Lung microvascular endothelial cell (primary cell): ENCODE measurements around the gene OR7G1. TPM values are rescaled to one million over a fixed set of nuclear protein-coding genes. Genes with fewer than 3 reads are reported as not detected.
"Not testable (repeated sequence)": the region's sequence is repeated elsewhere in the genome, so short reads cannot be mapped to it uniquely, and the experiment has no call there.

Source experiments
- DNase-seq, 2 donors: peaks; one replicate each; pipeline versions ENCODE4 v3.0.0 to v3.0.0-alpha.2; 2010; ENCODE audit warnings: low read depth in 2 of 2
- total RNA-seq: library from RNA; depleted of rRNA; stranded (reverse); fragments of >200 nt; gene quantifications from 2 replicates; pipeline ENCODE4 v1.2.1, GENCODE V29; 2014

Gene OR7G1
- total RNA-seq, 1 donor from 2014 or later: not detected

GRCh38 chr19:9078651-9079050 lies 36.9 kb downstream of the OR7G1 start:
- no peak for DNase-seq

- no peak for DNase-seq
Measured at GRCh38 chr19:9076901-9077300, 38.7 kb downstream of the OR7G1 start.

GRCh38 chr19:9075064-9075949 lies 40.3 kb downstream of the OR7G1 start:
- peak; percentile 17 to 98 for DNase-seq

- no peak for DNase-seq
Measured at GRCh38 chr19:9073806-9074205, 41.8 kb downstream of the OR7G1 start.

GRCh38 chr19:9071720-9072119 lies 43.8 kb downstream of the OR7G1 start:
- not testable (repeated sequence) for DNase-seq

- DNase-seq: no peak
Measured at GRCh38 chr19:9070066-9070465, 45.5 kb downstream of the OR7G1 start.

GRCh38 chr19:9065457-9066014 lies 50.0 kb downstream of the OR7G1 start:
- no peak for DNase-seq

Other genes starting within 250 kb of the OR7G1 start
- under 0.01 TPM in 1 of 2 replicates, not detected in the other for gene MUC16, start 105.4 kb downstream of the OR7G1 start, total RNA-seq
- not detected in 2 replicates for gene OR1M1, start 28.7 kb downstream of the OR7G1 start, total RNA-seq
- not detected in 2 replicates for gene OR7G2, start 8.3 kb downstream of the OR7G1 start, total RNA-seq
- not detected in 2 replicates for gene OR7G3, start 11.2 kb upstream of the OR7G1 start, total RNA-seq
- 7.4 and 12.3 TPM in 2 replicates for gene ZNF317, start 24.6 kb upstream of the OR7G1 start, total RNA-seq
- under 0.01 TPM in 1 of 2 replicates, not detected in the other for gene OR7D2, start 63.2 kb upstream of the OR7G1 start, total RNA-seq
- gene OR7D4, start 103.8 kb upstream of the OR7G1 start, total RNA-seq: not detected in 2 replicates
- gene OR7E24, start 135.2 kb upstream of the OR7G1 start, total RNA-seq: not detected in 2 replicates
- gene ZNF699, start 194.1 kb upstream of the OR7G1 start, total RNA-seq: 3.9 and 5.6 TPM in 2 replicates
- 7.4 and 8.3 TPM in 2 replicates for gene ZNF559, start 208.4 kb upstream of the OR7G1 start, total RNA-seq
- 0.44 and 0.60 TPM in 2 replicates for gene ZNF177, start 247.2 kb upstream of the OR7G1 start, total RNA-seq